Spleen (tissue), 11 donors: ENCODE measurements around the gene SGSH. TPM values are rescaled to one million over a fixed set of nuclear protein-coding genes. Genes with fewer than 3 reads are reported as not detected.

Experiments used
- DNase-seq: peaks from one replicate; pipeline ENCODE4 v3.0.0-alpha.2; 2020
- H3K27ac ChIP-seq, 8 donors: fragments of 200-600 bp; sonication (generic) in 7 of 8; 1 replicate in 4 of 8; 2 replicates in 4 of 8; pipeline versions ENCODE4 v1.5.0 to v1.8.0; 2016 to 2021; ENCODE audit warnings: inconsistent platforms in 4 of 8, mild to moderate bottlenecking in 4 of 8, moderate library complexity in 1 of 8
- H3K27me3 ChIP-seq, 7 donors: fragments of 200-600 bp; sonication (generic) in 6 of 7; replicated peaks in 1 of 7; 1 replicate in 4 of 7; 2 replicates in 3 of 7; pipeline versions ENCODE4 v1.5.0 to v1.8.0; 2016 to 2021; ENCODE audit warnings: inconsistent platforms in 3 of 7, mild to moderate bottlenecking in 1 of 7
- H3K36me3 ChIP-seq, 6 donors: fragments of 200-600 bp; sonication (generic) in 5 of 6; 1 replicate in 4 of 6; 2 replicates in 2 of 6; pipeline versions ENCODE4 v1.5.0 to v1.8.0; 2016 to 2021; ENCODE audit warnings: inconsistent platforms in 2 of 6
- H3K4me1 ChIP-seq, 6 donors: fragments of 200-600 bp; sonication (generic) in 5 of 6; 1 replicate in 3 of 6; 2 replicates in 3 of 6; pipeline versions ENCODE4 v1.5.0 to v1.8.0; 2016 to 2021; ENCODE audit warnings: inconsistent platforms in 3 of 6
- H3K4me3 ChIP-seq, 8 donors: fragments of 200-600 bp; sonication (generic) in 7 of 8; 1 replicate in 4 of 8; 2 replicates in 4 of 8; pipeline versions ENCODE4 v1.5.0 to v1.8.0; 2016 to 2021; ENCODE audit warnings: inconsistent platforms in 4 of 8, mild to moderate bottlenecking in 4 of 8, moderate library complexity in 2 of 8
- H3K9me3 ChIP-seq, 8 donors: fragments of 200-600 bp; sonication (generic) in 7 of 8; 1 replicate in 4 of 8; 2 replicates in 4 of 8; pipeline versions ENCODE4 v1.5.0 to v1.8.0; 2016 to 2021; ENCODE audit warnings: inconsistent platforms in 4 of 8
- POLR2A ChIP-seq, 3 donors: fragments of 450-650 bp; IDR thresholded peaks; one replicate each; pipeline ENCODE4 v1.5.1; 2017; ENCODE audit warnings: antibody characterized with exemption in 3 of 3, mild to moderate bottlenecking in 1 of 3
- POLR2AphosphoS5 ChIP-seq, 3 donors: sonication (generic); formaldehyde crosslinking; IDR thresholded peaks; one replicate each; pipeline ENCODE4 v1.5.1; 2017; ENCODE audit warnings: antibody characterized with exemption in 3 of 3
- WGBS, 5 donors: extraction: QIAGEN DNeasy Blood & Tissue Kit in 3 of 5; methylation state at CpG; one replicate each; pipeline versions ENCODE4 v1.1.5 to v1.1.7; 2013 to 2018; 5-methylcytosine and 5-hydroxymethylcytosine counted together
- intact Hi-C: fragments of 100-400 bp; cut with DNase I; formaldehyde crosslinking; loops from one replicate; pipeline ENCODE4 v1.15.0; 2023; ENCODE audit warnings: low total_unique reads
- polyA plus RNA-seq, 3 donors: library from polyadenylated mRNA; stranded (reverse); fragments of 200-250 nt; gene quantifications; one replicate each; pipeline ENCODE4 v1.2.1, GENCODE V29; 2013
- total RNA-seq, 7 donors: library from RNA; depleted of rRNA in 3 of 7; stranded (reverse); fragments of >200 nt in 3 of 7; fragmentation: NEBNext Ultra II Directional in 4 of 7; extraction: Animal tissue kit (Norgen Biotek cat#: 25700) in 4 of 7; gene quantifications; one replicate each; pipeline versions ENCODE4 v1.1.0 to v1.2.1, GENCODE V29; 2016 to 2021
- TF ChIP-seq, protein P1 (sequence below), 11 experiments: fragments of 200-600 bp in 7 of 11; fragments of 450-650 bp in 4 of 11; sonication (generic) in 4 of 11; IDR thresholded peaks in 8 of 11; conservative IDR thresholded peaks in 3 of 11; 1 replicate in 7 of 11; 2 replicates in 4 of 11; pipeline versions ENCODE4 v1.4.0 to v1.8.0; 2016 to 2021; ENCODE audit warnings: antibody characterized with exemption in 11 of 11, inconsistent platforms in 4 of 11, mild to moderate bottlenecking in 1 of 11
- donor health status: healthy with polysubstance abuse.
- donor health status: DM: no; HTN: no; CAD: no; lungs with moderate emphysema.
- donor health status: DM: no; HTN: no; CAD: no.
- donor health status: Bipolar disorder and iron deficiency.
- donor health status: healthy.
- donor health status: DM: no; HTN: no; CAD: no.
- donor health status: DM: yes; HTN: yes; CAD: no.

Gene SGSH
- total and polyA plus RNA-seq, 10 donors, result 23.6 to 137 (median 90.3) TPM

DNA sequence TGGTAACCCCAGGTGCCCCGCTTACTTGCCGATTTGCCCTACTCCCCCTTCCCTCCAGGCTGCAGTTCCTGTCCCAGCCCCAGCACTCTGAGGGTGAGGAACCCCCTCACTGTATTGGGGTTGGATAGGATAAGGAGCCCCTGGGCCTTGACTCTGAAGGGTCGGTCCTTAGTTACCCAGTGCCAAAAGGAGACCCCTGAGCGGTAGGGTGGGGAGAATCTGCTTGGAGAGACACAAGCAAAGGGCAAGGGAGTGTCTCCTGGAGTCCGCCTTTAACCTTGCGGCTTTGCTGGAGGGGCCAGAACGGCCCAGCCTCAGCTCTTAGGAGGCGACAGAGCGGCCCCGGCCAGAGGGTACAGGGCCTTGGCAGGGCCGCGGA is 37.3 kb downstream of the SGSH start:
- no peak overlapping the region for H3K4me3 ChIP-seq
- peaks cover 0 to 10% (median 0%) of the 10 kb centered on the region in 7 donors for H3K27me3 ChIP-seq
- H3K36me3 ChIP-seq, result no peaks in the 10 kb centered on the region
- no peak overlapping the region for H3K27ac ChIP-seq
- no peaks in the 10 kb centered on the region for H3K9me3 ChIP-seq
- H3K4me1 ChIP-seq, result peaks cover 0 to 3% (median 0%) of the 10 kb centered on the region in 6 donors
- intact Hi-C loops, result no loop called here
- no peak for DNase-seq
- no peak for TF ChIP-seq POLR2A (IDR thresholded peaks at IDR 0.05)
- 90 to 97% (median 93%) methylated on average over 12 of the region's 12 CpGs for WGBS, 5 donors

DNA sequence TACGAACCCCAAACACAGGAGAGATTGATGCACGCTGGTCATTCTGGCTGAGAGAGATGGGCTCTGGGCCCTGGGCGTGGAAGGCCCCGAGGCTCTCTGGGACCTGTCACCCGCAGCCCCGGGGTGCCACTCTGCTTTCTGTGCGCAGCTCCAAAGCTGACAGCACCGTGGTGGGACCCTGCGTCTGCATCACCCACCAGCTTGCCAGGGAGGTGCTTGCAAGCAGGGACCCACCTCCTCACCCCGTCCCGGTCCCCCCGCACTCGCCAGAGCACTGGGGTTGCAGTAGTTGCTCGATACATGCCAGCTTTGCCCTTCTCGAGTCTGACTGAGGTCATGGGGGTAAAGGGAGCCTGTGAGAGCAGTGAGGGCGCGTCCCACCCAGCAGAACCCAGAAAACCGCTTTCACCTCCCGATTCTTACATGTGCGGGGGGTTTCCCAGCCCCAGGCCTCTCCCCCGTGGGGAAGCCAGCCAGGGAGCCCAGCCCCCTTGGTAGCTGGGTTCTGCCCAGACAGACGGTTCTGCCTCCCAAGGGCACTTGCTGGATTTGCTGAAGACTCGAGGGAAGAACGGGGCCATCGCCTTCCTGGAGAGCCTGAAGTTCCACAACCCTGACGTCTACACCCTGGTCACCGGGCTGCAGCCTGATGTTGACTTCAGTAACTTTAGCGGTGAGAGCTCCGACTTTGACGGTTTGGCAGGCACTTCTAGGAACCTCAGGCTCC is 37.9 kb downstream of the SGSH start:
- Histone ChIP-seq H3K9me3 (no peaks in the 10 kb centered on the region), H3K27ac (no peak overlapping the region), H3K36me3 (no peaks in the 10 kb centered on the region), H3K4me1 (no peaks in the 10 kb centered on the region), H3K27me3 (peaks cover 0 to 10% (median 0%) of the 10 kb centered on the region in 7 donors), H3K4me3 (no peak overlapping the region)
- intact Hi-C loops, result no loop called here
- no peak for DNase-seq
- WGBS, 5 donors, result 85 to 93% (median 88%) methylated on average over 17 to 30 of the region's 30 CpGs
- TF ChIP-seq, protein P1, sequence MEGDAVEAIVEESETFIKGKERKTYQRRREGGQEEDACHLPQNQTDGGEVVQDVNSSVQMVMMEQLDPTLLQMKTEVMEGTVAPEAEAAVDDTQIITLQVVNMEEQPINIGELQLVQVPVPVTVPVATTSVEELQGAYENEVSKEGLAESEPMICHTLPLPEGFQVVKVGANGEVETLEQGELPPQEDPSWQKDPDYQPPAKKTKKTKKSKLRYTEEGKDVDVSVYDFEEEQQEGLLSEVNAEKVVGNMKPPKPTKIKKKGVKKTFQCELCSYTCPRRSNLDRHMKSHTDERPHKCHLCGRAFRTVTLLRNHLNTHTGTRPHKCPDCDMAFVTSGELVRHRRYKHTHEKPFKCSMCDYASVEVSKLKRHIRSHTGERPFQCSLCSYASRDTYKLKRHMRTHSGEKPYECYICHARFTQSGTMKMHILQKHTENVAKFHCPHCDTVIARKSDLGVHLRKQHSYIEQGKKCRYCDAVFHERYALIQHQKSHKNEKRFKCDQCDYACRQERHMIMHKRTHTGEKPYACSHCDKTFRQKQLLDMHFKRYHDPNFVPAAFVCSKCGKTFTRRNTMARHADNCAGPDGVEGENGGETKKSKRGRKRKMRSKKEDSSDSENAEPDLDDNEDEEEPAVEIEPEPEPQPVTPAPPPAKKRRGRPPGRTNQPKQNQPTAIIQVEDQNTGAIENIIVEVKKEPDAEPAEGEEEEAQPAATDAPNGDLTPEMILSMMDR (IDR thresholded peaks at IDR 0.05 in 8 of 11, conservative IDR thresholded peaks at IDR 0.05 in 3 of 11), result no peak

DNA sequence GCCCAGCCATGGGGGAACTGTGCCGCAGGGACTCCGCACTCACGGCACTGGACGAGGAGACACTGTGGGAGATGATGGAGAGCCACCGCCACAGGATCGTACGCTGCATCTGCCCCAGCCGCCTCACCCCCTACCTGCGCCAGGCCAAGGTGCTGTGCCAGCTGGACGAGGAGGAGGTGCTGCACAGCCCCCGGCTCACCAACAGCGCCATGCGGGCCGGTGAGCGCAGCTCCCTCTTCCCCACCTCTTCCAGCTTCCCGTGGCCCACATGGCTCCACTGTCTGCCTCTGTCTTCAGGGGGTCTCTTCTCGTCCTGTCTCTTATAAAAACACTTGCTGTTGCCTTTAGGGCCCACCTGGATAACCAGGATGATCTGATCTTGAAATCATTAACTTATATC is 38.7 kb downstream of the SGSH start:
- H3K27me3 ChIP-seq, result peaks cover 0 to 10% (median 0%) of the 10 kb centered on the region in 7 donors
- no peak for DNase-seq
- intact Hi-C loops, result no loop called here
- WGBS, 5 donors, result 85 to 92% (median 90%) methylated on average over 12 to 17 of the region's 17 CpGs
- no peaks in the 10 kb centered on the region for H3K4me1 ChIP-seq
- H3K27ac ChIP-seq, result no peak overlapping the region
- no peak for TF ChIP-seq POLR2AphosphoS5 (IDR thresholded peaks at IDR 0.05)
- TF ChIP-seq, protein P1 (IDR thresholded peaks at IDR 0.05 in 8 of 11, conservative IDR thresholded peaks at IDR 0.05 in 3 of 11), result no peak
- TF ChIP-seq POLR2A (IDR thresholded peaks at IDR 0.05), result no peak
- H3K9me3 ChIP-seq, result no peaks in the 10 kb centered on the region
- no peak overlapping the region for H3K4me3 ChIP-seq
- no peaks in the 10 kb centered on the region for H3K36me3 ChIP-seq

DNA sequence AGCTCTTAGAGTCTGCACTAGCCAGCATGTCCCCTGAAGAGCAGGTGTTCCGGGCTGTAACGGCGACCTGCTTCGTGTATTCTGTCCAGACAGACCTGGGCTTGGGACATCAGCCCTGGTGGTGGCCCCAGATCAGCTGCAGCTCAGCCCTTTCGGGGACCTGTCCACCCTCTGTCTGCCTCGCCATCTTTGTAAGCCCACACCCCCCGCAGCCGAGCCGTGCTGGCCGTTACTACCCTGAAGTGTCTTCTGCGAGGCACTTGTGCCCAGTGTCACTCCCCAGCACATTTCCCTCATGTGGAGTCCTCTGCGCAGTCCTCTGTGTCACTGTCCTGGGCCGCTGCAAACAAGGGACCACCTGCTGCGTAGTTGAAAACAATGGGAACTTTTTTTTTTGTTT is 39.9 kb downstream of the SGSH start:
- Histone ChIP-seq H3K36me3 (no peaks in the 10 kb centered on the region), H3K9me3 (no peaks in the 10 kb centered on the region), H3K27ac (no peak overlapping the region), H3K4me1 (no peaks in the 10 kb centered on the region), H3K4me3 (no peak overlapping the region), H3K27me3 (peaks cover 0 to 10% (median 0%) of the 10 kb centered on the region in 7 donors)
- TF ChIP-seq POLR2A (IDR thresholded peaks at IDR 0.05) (no peak), POLR2AphosphoS5 (IDR thresholded peaks at IDR 0.05) (no peak)
- TF ChIP-seq, protein P1 (IDR thresholded peaks at IDR 0.05 in 8 of 11, conservative IDR thresholded peaks at IDR 0.05 in 3 of 11), result no peak
- DNase-seq, result no peak
- intact Hi-C loops, result no loop called here
- WGBS, 5 donors, result 84 to 92% (median 86%) methylated on average over 14 of the region's 14 CpGs
